HepG2 (cell line): ENCODE data around the gene RIPK1. TPM values are rescaled to one million over a fixed set of nuclear protein-coding genes. Genes with fewer than 3 reads are reported as not detected.

Source experiments
- ATF7-NPFF ChIP-seq: sonication (generic); formaldehyde crosslinking; IDR thresholded peaks from 2 replicates; pipeline ENCODE4 v1.8.1; 2023; ENCODE audit warnings: mild to moderate bottlenecking, low read depth, missing genetic modification reagents, moderate library complexity
- DNMT3B ChIP-seq: conservative IDR thresholded peaks from 2 replicates; pipeline ENCODE4 v1.6.1; 2016; ENCODE audit warnings: missing biosample characterization, control low read depth
- MBD4 ChIP-seq: IDR thresholded peaks from 2 replicates; pipeline ENCODE4 v1.6.1; 2012; ENCODE audit warnings: low read length, inconsistent platforms, borderline replicate concordance
- RFXAP ChIP-seq: sonication (generic); formaldehyde crosslinking; IDR thresholded peaks from 2 replicates; pipeline ENCODE4 v1.4.0; 2020; ENCODE audit warnings: missing genetic modification reagents, borderline replicate concordance
- SIX1 ChIP-seq: sonication (generic); formaldehyde crosslinking; IDR thresholded peaks from 2 replicates; pipeline ENCODE4 v1.4.0; 2020; ENCODE audit warnings: missing genetic modification reagents, borderline replicate concordance
- STAG1 ChIP-seq: sonication (generic); formaldehyde crosslinking; IDR thresholded peaks from 2 replicates; pipeline ENCODE4 v1.4.0; 2020; ENCODE audit warnings: missing genetic modification reagents
- ZNF160 ChIP-seq: sonication (generic); formaldehyde crosslinking; IDR thresholded peaks from 2 replicates; pipeline ENCODE4 v1.8.0; 2022; ENCODE audit warnings: mild to moderate bottlenecking, inconsistent platforms, missing genetic modification reagents
- polyA plus RNA-seq, 8 experiments: library from polyadenylated mRNA; depleted of rRNA in 3 of 8; stranded (reverse) in 7 of 8; unstranded in 1 of 8; fragments of >200 nt; fragmentation: Illumina TruSeq in 4 of 8; extraction: Trizol in 4 of 8; gene quantifications; 2 replicates each; pipeline versions ENCODE4 v1.2.1 to v1.2.3, GENCODE V29; 2011 to 2016; ENCODE audit warnings: low read depth in 4 of 8, missing spikeins in 1 of 8, mixed read lengths in 1 of 8; ENCODE audit not compliant: insufficient read depth in 1 of 8
- total RNA-seq, 5 experiments: library from RNA; depleted of rRNA; stranded (reverse); fragments of >200 nt; fragmentation: Illumina TruSeq; extraction: Trizol; gene quantifications; 2 replicates each; pipeline ENCODE4 v1.2.3, GENCODE V29; 2016; ENCODE audit warnings: low read depth in 1 of 5
- TF ChIP-seq, protein P1 (sequence below): sonication (generic); formaldehyde crosslinking; IDR thresholded peaks from 2 replicates; pipeline ENCODE4 v1.4.0; 2020; ENCODE audit warnings: missing genetic modification reagents
- TF ChIP-seq, protein P2 (sequence below): sonication (generic); formaldehyde crosslinking; IDR thresholded peaks from 2 replicates; pipeline ENCODE4 v1.8.0; 2022; ENCODE audit warnings: missing genetic modification reagents, low read depth, mild to moderate bottlenecking, borderline replicate concordance
- TF ChIP-seq, protein P3 (sequence below): sonication (generic); formaldehyde crosslinking; IDR thresholded peaks from 2 replicates; pipeline ENCODE4 v1.8.0; 2023; ENCODE audit warnings: mild to moderate bottlenecking, missing genetic modification reagents
- TF ChIP-seq, protein P4 (sequence below): sonication (generic); formaldehyde crosslinking; IDR thresholded peaks from 2 replicates; pipeline ENCODE4 v1.4.0; 2020; ENCODE audit warnings: missing genetic modification reagents, borderline replicate concordance
- TF ChIP-seq, protein P5 (sequence below): sonication (generic); formaldehyde crosslinking; IDR thresholded peaks from 2 replicates; pipeline ENCODE4 v1.4.0; 2020; ENCODE audit warnings: missing genetic modification reagents, low read depth, mild to moderate bottlenecking, borderline replicate concordance
- TF ChIP-seq, protein P6 (sequence below): sonication (generic); formaldehyde crosslinking; IDR thresholded peaks from 2 replicates; pipeline ENCODE4 v1.4.0; 2020; ENCODE audit warnings: missing genetic modification reagents, mild to moderate bottlenecking, borderline replicate concordance

RIPK1 gene
- total and polyA plus RNA-seq, 2 of the 13 experiments (the other 11 are each of a cell fraction or from before 2014, with no cell fraction given): 9.0 to 10.3 TPM

DNA sequence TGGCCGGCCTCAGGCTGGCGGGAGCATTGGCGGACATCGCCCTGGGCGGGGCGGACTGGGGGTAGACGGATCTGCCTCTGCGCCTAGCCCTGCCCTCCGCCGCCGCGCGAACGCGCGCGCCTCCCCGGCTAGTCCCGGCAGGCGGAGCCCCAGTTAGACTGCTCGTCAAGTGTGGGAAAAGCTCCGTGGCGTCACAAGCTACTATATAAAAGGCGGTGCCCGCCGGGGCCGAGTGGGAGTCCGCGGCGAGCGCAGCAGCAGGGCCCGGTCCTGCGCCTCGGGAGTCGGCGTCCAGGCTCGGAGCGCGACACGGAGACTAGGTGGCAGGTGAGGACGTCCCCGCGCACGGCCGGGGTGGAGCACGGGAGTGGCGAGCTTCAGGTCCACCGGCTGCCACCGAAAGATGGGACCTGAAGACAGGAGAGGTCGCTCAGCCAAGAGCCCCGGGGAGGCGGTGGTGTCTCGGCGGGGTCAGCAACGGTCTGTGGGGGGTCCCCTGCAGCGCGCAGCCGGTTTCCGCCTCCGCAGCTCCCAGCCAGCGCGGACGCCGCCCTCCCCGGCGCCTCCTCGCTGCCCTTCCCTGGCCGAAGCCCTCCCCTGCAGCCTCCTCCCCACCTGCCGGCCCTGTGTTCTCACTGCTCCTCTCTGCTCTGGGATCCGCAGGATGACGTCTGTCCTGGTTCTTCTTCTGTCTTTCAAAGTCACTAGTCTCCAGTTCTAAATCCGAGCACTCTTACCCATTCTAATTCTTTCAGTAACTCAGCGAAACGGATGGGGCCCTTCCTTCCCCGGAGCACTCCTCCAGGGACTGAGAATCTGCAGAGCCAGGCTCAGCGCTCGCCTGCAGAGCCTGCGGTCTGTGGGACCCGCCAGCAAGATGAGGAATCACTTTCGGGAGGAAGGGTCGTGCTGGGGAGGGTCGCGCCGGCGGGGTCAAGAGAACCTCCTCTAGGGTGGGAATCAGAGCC is 4.3 kb upstream of the RIPK1 start (continued):
- TF ChIP-seq, protein P1, sequence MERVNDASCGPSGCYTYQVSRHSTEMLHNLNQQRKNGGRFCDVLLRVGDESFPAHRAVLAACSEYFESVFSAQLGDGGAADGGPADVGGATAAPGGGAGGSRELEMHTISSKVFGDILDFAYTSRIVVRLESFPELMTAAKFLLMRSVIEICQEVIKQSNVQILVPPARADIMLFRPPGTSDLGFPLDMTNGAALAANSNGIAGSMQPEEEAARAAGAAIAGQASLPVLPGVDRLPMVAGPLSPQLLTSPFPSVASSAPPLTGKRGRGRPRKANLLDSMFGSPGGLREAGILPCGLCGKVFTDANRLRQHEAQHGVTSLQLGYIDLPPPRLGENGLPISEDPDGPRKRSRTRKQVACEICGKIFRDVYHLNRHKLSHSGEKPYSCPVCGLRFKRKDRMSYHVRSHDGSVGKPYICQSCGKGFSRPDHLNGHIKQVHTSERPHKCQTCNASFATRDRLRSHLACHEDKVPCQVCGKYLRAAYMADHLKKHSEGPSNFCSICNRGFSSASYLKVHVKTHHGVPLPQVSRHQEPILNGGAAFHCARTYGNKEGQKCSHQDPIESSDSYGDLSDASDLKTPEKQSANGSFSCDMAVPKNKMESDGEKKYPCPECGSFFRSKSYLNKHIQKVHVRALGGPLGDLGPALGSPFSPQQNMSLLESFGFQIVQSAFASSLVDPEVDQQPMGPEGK: peak; percentile 60
- TF ChIP-seq, protein P2, sequence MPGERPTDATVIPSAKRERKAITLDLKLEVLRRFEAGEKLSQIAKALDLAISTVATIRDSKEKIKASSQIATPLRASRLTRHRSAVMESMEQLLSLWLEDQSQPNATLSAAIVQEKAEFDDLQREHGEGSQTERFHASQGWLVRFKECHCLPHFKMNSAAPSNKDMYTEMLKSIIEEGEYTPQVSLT (CRISPR knock-in tag): no peak; the same call in 1 of the 2 replicates
- TF ChIP-seq, protein P3, sequence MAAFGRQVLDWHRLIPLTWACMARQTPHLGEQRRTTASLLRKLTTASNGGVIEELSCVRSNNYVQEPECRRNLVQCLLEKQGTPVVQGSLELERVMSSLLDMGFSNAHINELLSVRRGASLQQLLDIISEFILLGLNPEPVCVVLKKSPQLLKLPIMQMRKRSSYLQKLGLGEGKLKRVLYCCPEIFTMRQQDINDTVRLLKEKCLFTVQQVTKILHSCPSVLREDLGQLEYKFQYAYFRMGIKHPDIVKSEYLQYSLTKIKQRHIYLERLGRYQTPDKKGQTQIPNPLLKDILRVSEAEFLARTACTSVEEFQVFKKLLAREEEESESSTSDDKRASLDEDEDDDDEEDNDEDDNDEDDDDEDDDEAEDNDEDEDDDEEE (CRISPR knock-in tag): peak; percentile 63; the same call in 1 of the 2 replicates
- TF ChIP-seq, protein P4, sequence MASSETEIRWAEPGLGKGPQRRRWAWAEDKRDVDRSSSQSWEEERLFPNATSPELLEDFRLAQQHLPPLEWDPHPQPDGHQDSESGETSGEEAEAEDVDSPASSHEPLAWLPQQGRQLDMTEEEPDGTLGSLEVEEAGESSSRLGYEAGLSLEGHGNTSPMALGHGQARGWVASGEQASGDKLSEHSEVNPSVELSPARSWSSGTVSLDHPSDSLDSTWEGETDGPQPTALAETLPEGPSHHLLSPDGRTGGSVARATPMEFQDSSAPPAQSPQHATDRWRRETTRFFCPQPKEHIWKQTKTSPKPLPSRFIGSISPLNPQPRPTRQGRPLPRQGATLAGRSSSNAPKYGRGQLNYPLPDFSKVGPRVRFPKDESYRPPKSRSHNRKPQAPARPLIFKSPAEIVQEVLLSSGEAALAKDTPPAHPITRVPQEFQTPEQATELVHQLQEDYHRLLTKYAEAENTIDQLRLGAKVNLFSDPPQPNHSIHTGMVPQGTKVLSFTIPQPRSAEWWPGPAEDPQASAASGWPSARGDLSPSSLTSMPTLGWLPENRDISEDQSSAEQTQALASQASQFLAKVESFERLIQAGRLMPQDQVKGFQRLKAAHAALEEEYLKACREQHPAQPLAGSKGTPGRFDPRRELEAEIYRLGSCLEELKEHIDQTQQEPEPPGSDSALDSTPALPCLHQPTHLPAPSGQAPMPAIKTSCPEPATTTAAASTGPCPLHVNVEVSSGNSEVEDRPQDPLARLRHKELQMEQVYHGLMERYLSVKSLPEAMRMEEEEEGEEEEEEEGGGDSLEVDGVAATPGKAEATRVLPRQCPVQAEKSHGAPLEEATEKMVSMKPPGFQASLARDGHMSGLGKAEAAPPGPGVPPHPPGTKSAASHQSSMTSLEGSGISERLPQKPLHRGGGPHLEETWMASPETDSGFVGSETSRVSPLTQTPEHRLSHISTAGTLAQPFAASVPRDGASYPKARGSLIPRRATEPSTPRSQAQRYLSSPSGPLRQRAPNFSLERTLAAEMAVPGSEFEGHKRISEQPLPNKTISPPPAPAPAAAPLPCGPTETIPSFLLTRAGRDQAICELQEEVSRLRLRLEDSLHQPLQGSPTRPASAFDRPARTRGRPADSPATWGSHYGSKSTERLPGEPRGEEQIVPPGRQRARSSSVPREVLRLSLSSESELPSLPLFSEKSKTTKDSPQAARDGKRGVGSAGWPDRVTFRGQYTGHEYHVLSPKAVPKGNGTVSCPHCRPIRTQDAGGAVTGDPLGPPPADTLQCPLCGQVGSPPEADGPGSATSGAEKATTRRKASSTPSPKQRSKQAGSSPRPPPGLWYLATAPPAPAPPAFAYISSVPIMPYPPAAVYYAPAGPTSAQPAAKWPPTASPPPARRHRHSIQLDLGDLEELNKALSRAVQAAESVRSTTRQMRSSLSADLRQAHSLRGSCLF (CRISPR knock-in tag): no peak
- TF ChIP-seq ZNF160 (CRISPR knock-in tag) (peak; percentile 60; the same call in 1 of the 2 replicates), SIX1 (no peak), RFXAP (CRISPR knock-in tag) (peak; percentile 58; the same call in 1 of the 2 replicates), DNMT3B (no peak), STAG1 (CRISPR knock-in tag) (peak; percentile 6; the same call in 1 of the 2 replicates), ATF7-NPFF (CRISPR knock-in tag) (peak; percentile 90), MBD4 (no peak)
- TF ChIP-seq, protein P5, sequence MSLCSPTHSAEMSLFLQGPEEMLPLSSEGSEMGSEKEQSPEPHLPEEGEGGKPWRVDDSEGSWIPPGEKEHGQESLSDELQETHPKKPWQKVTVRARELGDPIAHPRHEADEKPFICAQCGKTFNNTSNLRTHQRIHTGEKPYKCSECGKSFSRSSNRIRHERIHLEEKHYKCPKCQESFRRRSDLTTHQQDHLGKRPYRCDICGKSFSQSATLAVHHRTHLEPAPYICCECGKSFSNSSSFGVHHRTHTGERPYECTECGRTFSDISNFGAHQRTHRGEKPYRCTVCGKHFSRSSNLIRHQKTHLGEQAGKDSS: peak; percentile 75; the same call in 1 of the 2 replicates
- TF ChIP-seq, protein P6, sequence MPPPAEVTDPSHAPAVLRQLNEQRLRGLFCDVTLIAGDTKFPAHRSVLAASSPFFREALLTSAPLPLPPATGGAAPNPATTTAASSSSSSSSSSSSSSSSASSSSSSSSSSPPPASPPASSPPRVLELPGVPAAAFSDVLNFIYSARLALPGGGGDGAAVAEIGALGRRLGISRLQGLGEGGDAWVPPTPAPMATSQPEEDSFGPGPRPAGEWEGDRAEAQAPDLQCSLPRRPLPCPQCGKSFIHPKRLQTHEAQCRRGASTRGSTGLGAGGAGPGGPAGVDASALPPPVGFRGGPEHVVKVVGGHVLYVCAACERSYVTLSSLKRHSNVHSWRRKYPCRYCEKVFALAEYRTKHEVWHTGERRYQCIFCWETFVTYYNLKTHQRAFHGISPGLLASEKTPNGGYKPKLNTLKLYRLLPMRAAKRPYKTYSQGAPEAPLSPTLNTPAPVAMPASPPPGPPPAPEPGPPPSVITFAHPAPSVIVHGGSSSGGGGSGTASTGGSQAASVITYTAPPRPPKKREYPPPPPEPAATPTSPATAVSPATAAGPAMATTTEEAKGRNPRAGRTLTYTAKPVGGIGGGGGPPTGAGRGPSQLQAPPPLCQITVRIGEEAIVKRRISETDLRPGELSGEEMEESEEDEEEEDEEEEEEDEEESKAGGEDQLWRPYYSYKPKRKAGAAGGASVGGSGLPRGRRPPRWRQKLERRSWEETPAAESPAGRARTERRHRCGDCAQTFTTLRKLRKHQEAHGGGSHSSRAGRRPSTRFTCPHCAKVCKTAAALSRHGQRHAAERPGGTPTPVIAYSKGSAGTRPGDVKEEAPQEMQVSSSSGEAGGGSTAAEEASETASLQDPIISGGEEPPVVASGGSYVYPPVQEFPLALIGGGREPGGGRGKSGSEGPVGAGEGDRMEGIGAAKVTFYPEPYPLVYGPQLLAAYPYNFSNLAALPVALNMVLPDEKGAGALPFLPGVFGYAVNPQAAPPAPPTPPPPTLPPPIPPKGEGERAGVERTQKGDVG (CRISPR knock-in tag): peak; percentile 95; the same call in 1 of the 2 replicates
